Liver (tissue), 3 donors: ENCODE results near the gene KLF12.

Experiments
- JUND ChIP-seq, 2 donors: IDR thresholded peaks; 2 replicates each; pipeline ENCODE4 v1.6.1; 2016; ENCODE audit warnings: antibody characterized with exemption in 2 of 2
- TAF1 ChIP-seq: conservative IDR thresholded peaks from 2 replicates; pipeline ENCODE4 v1.6.1; 2016; ENCODE audit warnings: antibody characterized with exemption, mild to moderate bottlenecking
- TF ChIP-seq, protein P1 (sequence below): fragments of 150-350 bp; IDR thresholded peaks from 2 replicates; pipeline ENCODE4 v1.5.1; 2017; ENCODE audit warnings: improper control_type of control experiment, low read depth, low read length; ENCODE audit not compliant: missing input control
- donor health status: healthy.
- donor health status: healthy.

DNA sequence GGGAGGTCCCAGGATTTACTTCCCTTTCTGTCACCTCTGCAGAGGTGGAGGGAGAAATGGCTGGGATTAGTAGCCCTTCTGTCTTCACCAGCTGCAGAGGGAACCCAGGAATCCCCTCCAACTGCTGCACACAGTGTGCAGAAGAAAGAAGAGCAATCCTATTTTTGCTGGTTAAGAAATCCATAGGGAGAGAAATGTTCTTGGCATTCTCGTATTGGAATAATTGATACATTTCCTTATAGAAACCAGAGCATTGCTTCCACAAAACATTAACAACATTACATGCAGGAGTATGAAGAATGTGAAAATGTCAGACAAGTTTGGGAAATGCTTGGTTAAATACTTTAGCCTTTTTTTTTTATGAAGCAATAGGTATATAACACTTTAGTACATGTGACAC, 48.3 kb upstream of the KLF12 start:
- TF ChIP-seq, protein P1, sequence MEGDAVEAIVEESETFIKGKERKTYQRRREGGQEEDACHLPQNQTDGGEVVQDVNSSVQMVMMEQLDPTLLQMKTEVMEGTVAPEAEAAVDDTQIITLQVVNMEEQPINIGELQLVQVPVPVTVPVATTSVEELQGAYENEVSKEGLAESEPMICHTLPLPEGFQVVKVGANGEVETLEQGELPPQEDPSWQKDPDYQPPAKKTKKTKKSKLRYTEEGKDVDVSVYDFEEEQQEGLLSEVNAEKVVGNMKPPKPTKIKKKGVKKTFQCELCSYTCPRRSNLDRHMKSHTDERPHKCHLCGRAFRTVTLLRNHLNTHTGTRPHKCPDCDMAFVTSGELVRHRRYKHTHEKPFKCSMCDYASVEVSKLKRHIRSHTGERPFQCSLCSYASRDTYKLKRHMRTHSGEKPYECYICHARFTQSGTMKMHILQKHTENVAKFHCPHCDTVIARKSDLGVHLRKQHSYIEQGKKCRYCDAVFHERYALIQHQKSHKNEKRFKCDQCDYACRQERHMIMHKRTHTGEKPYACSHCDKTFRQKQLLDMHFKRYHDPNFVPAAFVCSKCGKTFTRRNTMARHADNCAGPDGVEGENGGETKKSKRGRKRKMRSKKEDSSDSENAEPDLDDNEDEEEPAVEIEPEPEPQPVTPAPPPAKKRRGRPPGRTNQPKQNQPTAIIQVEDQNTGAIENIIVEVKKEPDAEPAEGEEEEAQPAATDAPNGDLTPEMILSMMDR: no peak
- TF ChIP-seq JUND (IDR thresholded peaks at IDR 0.05) (no peak), TAF1 (no peak)
